SK-N-MC (cell line): ENCODE results near the gene CACNA1H.

ENCODE experiments used
- EZH2 ChIP-seq: fragments of 200-600 bp; sonication (generic); IDR thresholded peaks from one replicate; pipeline ENCODE4 v1.6.1; 2017; ENCODE audit warnings: antibody characterized with exemption
- FOXP2 ChIP-seq: optimal IDR thresholded peaks from 2 replicates; pipeline ENCODE3; 2011; ENCODE audit warnings: mild to moderate bottlenecking, moderate library complexity; ENCODE audit not compliant: insufficient read depth; ENCODE audit errors: extremely low read length, control extremely low read depth
- POLR2AphosphoS5 ChIP-seq: IDR thresholded peaks from 2 replicates; pipeline ENCODE4 v1.6.1; 2012; ENCODE audit warnings: mild to moderate bottlenecking, low read depth, low read length, borderline replicate concordance

GRCh38 chr16:1129106-1129960, 23.6 kb upstream of the CACNA1H start:
- no peak for TF ChIP-seq EZH2
- no peak for TF ChIP-seq POLR2AphosphoS5
- TF ChIP-seq FOXP2: no peak
